GM12878 (cell line): Measurements from ENCODE around the gene CYP26B1. TPM values are rescaled to one million over a fixed set of nuclear protein-coding genes. Genes with fewer than 3 reads are reported as not detected.
"Not testable (repeated sequence)": the region's sequence is repeated elsewhere in the genome, so short reads cannot be mapped to it uniquely, and the experiment has no call there.

ENCODE experiments used
- ATAC-seq: fragments of 200-7000 bp; cut with Tn5 transposase; 3 replicates; pipeline ENCODE4 v1.9.1; 2020; ENCODE audit warnings: mild to moderate bottlenecking, moderate library complexity
- BruUV-seq: library from RNA; stranded (reverse); fragments of 400-500 nt; replicated peaks from 2 replicates; lab custom pipeline; 2021; lab: Mats Ljungman, UMichigan
- CTCF ChIA-PET: fragments of 300-600 bp; sonication (Branson Sonifier 250); formaldehyde crosslinking; extraction: SDS; loops from one replicate; lab custom pipeline; 2021; ENCODE audit warnings: inconsistent platforms; lab: Yijun Ruan, JAX
- POLR2A ChIA-PET: fragments of 350-600 bp; formaldehyde crosslinking; extraction: SDS; loops from one replicate; lab custom pipeline; 2021; ENCODE audit warnings: inconsistent platforms; lab: Charles Lee
- RAD21 ChIA-PET: fragments of 300-600 bp; sonication (Branson Sonifier 250); formaldehyde crosslinking; loops from one replicate; lab custom pipeline; 2023; ENCODE audit warnings: antibody characterized with exemption; ENCODE audit not compliant: unreplicated experiment; lab: Charles Lee
- SMC1A ChIA-PET: fragments of 300-600 bp; sonication (Branson Sonifier 250); formaldehyde crosslinking; loops from one replicate; lab custom pipeline; 2023; ENCODE audit not compliant: unreplicated experiment, uncharacterized antibody; lab: Charles Lee
- DNase-seq: peaks from one replicate; pipeline ENCODE4 v3.0.0-alpha.2; 2011; ENCODE audit warnings: low read depth, low spot score
- FAIRE-seq: peaks from 3 replicates; lab custom pipeline; 2011; peaks lifted over from hg19 to GRCh38; lab: Jason Lieb, UNC
- H2AFZ ChIP-seq: 2 replicates; pipeline ENCODE4 v1.6.0; 2011; ENCODE audit warnings: low read depth, low read length, control low read depth; ENCODE audit not compliant: control insufficient read depth
- H3K27ac ChIP-seq: 2 replicates; pipeline ENCODE4 v1.5.1; 2011; ENCODE audit warnings: control low read depth; ENCODE audit not compliant: control insufficient read depth, insufficient read depth
- H3K27me3 ChIP-seq, 2 experiments: replicated peaks in 1 of 2; 2 replicates each; pipeline versions ENCODE4 v1.6.0 to v1.6.1; 2011; ENCODE audit warnings: low read length in 1 of 2; ENCODE audit not compliant: control insufficient read depth in 2 of 2, insufficient read depth in 2 of 2
- H3K36me3 ChIP-seq, 2 experiments: 2 replicates each; pipeline ENCODE4 v1.5.1; 2011; ENCODE audit warnings: low read length in 1 of 2; ENCODE audit not compliant: control insufficient read depth in 2 of 2, insufficient read depth in 2 of 2
- H3K4me1 ChIP-seq: 2 replicates; pipeline ENCODE4 v1.6.1; 2011; ENCODE audit warnings: mild to moderate bottlenecking, low read length, moderate library complexity, mixed read lengths; ENCODE audit not compliant: control insufficient read depth, insufficient read depth
- H3K4me2 ChIP-seq: 2 replicates; pipeline ENCODE4 v1.6.0; 2011; ENCODE audit warnings: control low read depth; ENCODE audit not compliant: control insufficient read depth, insufficient read depth
- H3K4me3 ChIP-seq: fragments of 200-600 bp; sonication (generic); 2 replicates; pipeline ENCODE4 v1.5.1; 2016
- H3K79me2 ChIP-seq: 2 replicates; pipeline ENCODE4 v1.6.0; 2011; ENCODE audit warnings: low read length; ENCODE audit not compliant: control insufficient read depth, insufficient read depth
- H3K9ac ChIP-seq: 2 replicates; pipeline ENCODE4 v1.8.0; 2011; ENCODE audit warnings: low read length, control low read depth, mixed read lengths; ENCODE audit not compliant: control insufficient read depth, insufficient read depth
- H3K9me3 ChIP-seq: replicated peaks from 3 replicates; pipeline ENCODE4 v1.5.1; 2011; ENCODE audit warnings: mild to moderate bottlenecking, low read length; ENCODE audit not compliant: control insufficient read depth, insufficient read depth
- H4K20me1 ChIP-seq: 2 replicates; pipeline ENCODE4 v1.6.0; 2011; ENCODE audit not compliant: control insufficient read depth, insufficient read depth
- CBX3 ChIP-seq: fragments of 200-600 bp; sonication (generic); IDR thresholded peaks from 2 replicates; pipeline ENCODE4 v1.6.1; 2016; ENCODE audit warnings: low read depth, borderline replicate concordance
- WGBS: methylation state at CpG from one replicate; pipeline ENCODE4 v1.1.6; 2016; ENCODE audit warnings: low lambda C conversion rate; ENCODE audit not compliant: insufficient replicate concordance, insufficient coverage; ENCODE audit errors: missing lambda C conversion rate; 5-methylcytosine and 5-hydroxymethylcytosine counted together
- in situ Hi-C: fragments of 300-500 bp; cut with MboI; formaldehyde crosslinking; loops from 9 replicates; pipeline ENCODE4 v1.14.3; 2018; ENCODE audit warnings: mixed read lengths
- intact Hi-C: fragments of 100-400 bp; cut with micrococcal nuclease; formaldehyde crosslinking; loops from one replicate; pipeline ENCODE4 v1.14.2; 2022; ENCODE audit not compliant: unreplicated experiment
- polyA plus RNA-seq, 11 experiments: library from polyadenylated mRNA; depleted of rRNA in 4 of 11; unstranded in 6 of 11; stranded (reverse) in 5 of 11; fragments of >200 nt; fragmentation: Nextera tagmentation in 4 of 11; fragmentation: Illumina TruSeq in 1 of 11; extraction: Ambion mirVana in 4 of 11; extraction: Trizol in 1 of 11; gene quantifications; 1 replicate in 1 of 11; 2 replicates in 10 of 11; pipeline versions ENCODE4 v1.2.1 to v1.2.3, GENCODE V29; 2011 to 2016; ENCODE audit warnings: inconsistent platforms in 2 of 11, missing spikeins in 2 of 11, low read depth in 1 of 11
- total RNA-seq, 4 experiments: library from RNA; depleted of rRNA in 3 of 4; stranded (reverse); fragments of >200 nt in 3 of 4; fragmentation: Illumina TruSeq in 1 of 4; extraction: Trizol in 1 of 4; gene quantifications; 2 replicates each; pipeline versions ENCODE4 v1.2.1 to v1.2.3, GENCODE V29; 2013 to 2021

Gene CYP26B1
- total and polyA plus RNA-seq, 10 of the 15 experiments (the other 5 are each of a cell fraction or from before 2014, with no cell fraction given), result not detected

DNA sequence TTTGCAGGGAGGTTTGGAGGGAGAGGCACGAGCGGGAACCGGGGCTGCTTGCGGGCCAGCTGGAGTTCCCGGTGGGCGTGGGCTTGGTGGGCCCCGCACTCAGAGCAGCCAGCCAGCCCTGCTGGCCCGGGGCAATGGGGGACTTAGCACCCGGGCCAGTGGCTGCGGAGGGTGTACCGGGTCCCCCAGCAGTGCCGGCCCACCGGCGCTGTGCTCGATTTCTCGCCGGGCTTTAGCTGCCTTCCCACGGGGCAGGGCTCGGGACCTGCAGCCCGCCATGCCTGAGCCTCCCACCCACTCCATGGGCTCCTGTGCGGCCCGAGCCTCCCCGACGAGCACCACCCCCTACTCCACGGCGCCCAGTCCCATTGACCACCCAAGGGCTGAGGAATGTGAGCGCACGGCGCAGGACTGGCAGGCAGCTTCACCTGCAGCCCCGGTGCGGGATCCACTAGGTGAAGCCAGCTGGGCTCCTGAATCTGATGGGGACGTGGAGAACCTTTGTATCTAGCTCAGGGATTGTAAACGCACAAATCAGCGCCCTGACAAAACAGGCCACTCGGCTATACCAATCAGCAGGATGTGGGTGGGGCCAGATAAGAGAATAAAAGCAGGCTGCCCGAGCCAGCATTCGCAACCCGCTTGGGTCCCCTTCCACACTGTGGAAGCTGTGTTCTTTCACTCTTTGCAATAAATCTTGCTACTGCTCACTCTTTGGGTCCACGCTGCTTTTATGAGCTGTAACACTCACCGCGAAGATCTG lies 60.6 kb downstream of the CYP26B1 start:
- SMC1A ChIA-PET, in situ Hi-C loops, FAIRE-seq, DNase-seq, RAD21 ChIA-PET, CTCF ChIA-PET, H2AFZ ChIP-seq, H3K36me3 ChIP-seq, ATAC-seq, intact Hi-C loops, H3K9me3 ChIP-seq, H3K79me2 ChIP-seq, H3K4me3 ChIP-seq, H3K27me3 ChIP-seq, H3K4me2 ChIP-seq, H3K27ac ChIP-seq, H3K9ac ChIP-seq, H3K4me1 ChIP-seq, POLR2A ChIA-PET, BruUV-seq, H4K20me1 ChIP-seq: not testable (repeated sequence)
- WGBS, result 41% methylated on average over 22 of the region's 41 CpGs

DNA sequence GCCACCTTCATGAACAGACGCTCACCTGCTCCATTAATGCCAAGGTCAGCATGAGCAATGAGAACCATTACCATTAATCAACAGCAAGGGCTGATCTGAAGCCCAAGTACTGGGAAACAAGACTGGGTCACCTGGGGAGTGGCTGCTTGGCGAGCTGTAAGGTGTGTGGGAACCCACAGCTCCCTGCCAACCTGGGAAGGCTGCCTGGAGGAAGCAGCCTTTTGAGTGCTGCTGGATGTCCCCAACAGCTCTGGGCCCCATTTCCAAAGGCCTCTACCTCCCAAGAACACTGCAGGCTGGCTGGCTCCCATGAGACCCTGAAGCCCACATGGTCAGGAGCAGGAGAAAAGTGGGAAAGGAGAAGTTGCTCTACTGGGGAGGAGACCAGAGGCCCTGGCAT lies 62.1 kb downstream of the CYP26B1 start:
- ChIA-PET POLR2A (interaction anchor here (0.5 kb wide), 1 partner anchor 38 kb away, joined by 5 read pairs; no protein-coding TSS in a partner anchor), CTCF (no interaction called here), SMC1A (no interaction called here), RAD21 (no interaction called here)
- no peak for TF ChIP-seq CBX3
- Histone ChIP-seq H2AFZ (no peak overlapping the region), H3K27ac (no peak overlapping the region), H3K9ac (no peak overlapping the region), H3K4me3 (no peak overlapping the region), H3K9me3 (no peaks in the 10 kb centered on the region), H3K27me3 (no peaks in the 10 kb centered on the region), H4K20me1 (no peaks in the 10 kb centered on the region), H3K36me3 (no peaks in the 10 kb centered on the region), H3K4me2 (no peak overlapping the region), H3K79me2 (no peaks in the 10 kb centered on the region), H3K4me1 (no peaks in the 10 kb centered on the region)
- DNase-seq, result no peak
- no peak for FAIRE-seq
- no peak for ATAC-seq
- WGBS, result 13% methylated on average over 2 of the region's 2 CpGs
- intact Hi-C loops (no loop called here), in situ Hi-C loops (no loop called here)
- BruUV-seq, result no TSS peak
